GM23248 (cell line): ENCODE data around the gene KIF25. TPM values are rescaled to one million over a fixed set of nuclear protein-coding genes. Genes with fewer than 3 reads are reported as not detected.
"Not testable (repeated sequence)": the region's sequence is repeated elsewhere in the genome, so short reads cannot be mapped to it uniquely, and the experiment has no call there.

Source experiments
- DNase-seq: peaks from one replicate; pipeline ENCODE4 v3.0.0-alpha.2; 2015
- H2AFZ ChIP-seq: fragments of 200-600 bp; sonication (generic); 2 replicates; pipeline ENCODE4 v1.6.1; 2016; ENCODE audit warnings: antibody characterized with exemption
- H3F3A ChIP-seq: fragments of 200-600 bp; sonication (generic); 2 replicates; pipeline ENCODE4 v1.6.1; 2016; ENCODE audit warnings: mild to moderate bottlenecking, antibody characterized with exemption, mixed run types; ENCODE audit not compliant: insufficient read depth
- H3K27ac ChIP-seq: fragments of 200-600 bp; sonication (generic); 2 replicates; pipeline ENCODE4 v1.5.1; 2016; ENCODE audit warnings: mild to moderate bottlenecking
- H3K27me3 ChIP-seq: fragments of 200-600 bp; sonication (generic); replicated peaks from 2 replicates; pipeline ENCODE4 v1.6.1; 2016; ENCODE audit warnings: mild to moderate bottlenecking; ENCODE audit not compliant: insufficient read depth
- H3K36me3 ChIP-seq: fragments of 200-600 bp; sonication (generic); 2 replicates; pipeline ENCODE4 v1.6.1; 2016; ENCODE audit warnings: low read depth, mild to moderate bottlenecking
- H3K4me1 ChIP-seq: fragments of 200-600 bp; sonication (generic); 2 replicates; pipeline ENCODE4 v1.6.1; 2016; ENCODE audit warnings: mild to moderate bottlenecking; ENCODE audit not compliant: insufficient read depth
- H3K4me2 ChIP-seq: fragments of 200-600 bp; sonication (generic); one replicate; pipeline ENCODE4 v1.6.1; 2016; ENCODE audit warnings: mild to moderate bottlenecking; ENCODE audit not compliant: unreplicated experiment
- H3K4me3 ChIP-seq: fragments of 200-600 bp; sonication (generic); 2 replicates; pipeline ENCODE4 v1.5.1; 2016; ENCODE audit warnings: mild to moderate bottlenecking
- H3K79me2 ChIP-seq: fragments of 200-600 bp; sonication (generic); 2 replicates; pipeline ENCODE4 v1.6.1; 2016; ENCODE audit warnings: mild to moderate bottlenecking; ENCODE audit not compliant: insufficient read depth
- H3K9ac ChIP-seq: fragments of 200-600 bp; sonication (generic); 2 replicates; pipeline ENCODE4 v1.6.1; 2016; ENCODE audit warnings: mild to moderate bottlenecking
- H3K9me2 ChIP-seq: fragments of 200-600 bp; sonication (generic); 2 replicates; pipeline ENCODE4 v1.6.1; 2016; ENCODE audit warnings: mixed run types, mild to moderate bottlenecking, moderate library complexity; ENCODE audit not compliant: insufficient read depth
- H3K9me3 ChIP-seq: fragments of 200-600 bp; sonication (generic); one replicate; pipeline ENCODE4 v1.6.1; 2017; ENCODE audit warnings: low read depth
- H4K20me1 ChIP-seq: fragments of 200-600 bp; sonication (generic); 2 replicates; pipeline ENCODE4 v1.6.0; 2016; ENCODE audit not compliant: insufficient read depth
- EZH2 ChIP-seq: fragments of 200-600 bp; sonication (generic); IDR thresholded peaks from 2 replicates; pipeline ENCODE4 v1.6.1; 2018; ENCODE audit warnings: antibody characterized with exemption, mild to moderate bottlenecking; ENCODE audit not compliant: insufficient read depth, poor library complexity, severe bottlenecking
- EZH2phosphoT487 ChIP-seq: fragments of 200-600 bp; sonication (generic); IDR thresholded peaks from 2 replicates; pipeline ENCODE4 v1.6.1; 2018; ENCODE audit warnings: antibody characterized with exemption, moderate library complexity, mild to moderate bottlenecking, low read depth; ENCODE audit not compliant: insufficient read depth
- WGBS, 2 experiments: methylation state at CpG; one replicate each; pipeline ENCODE4 v1.1.6; 2015 to 2017; ENCODE audit warnings: low lambda C conversion rate in 2 of 2, low coverage in 1 of 2; ENCODE audit errors: missing lambda C conversion rate in 2 of 2; 5-methylcytosine and 5-hydroxymethylcytosine counted together
- in situ Hi-C: fragments of 300-500 bp; cut with MboI; formaldehyde crosslinking; loops from 2 replicates; pipeline ENCODE4 v1.15.0; 2020
- polyA plus RNA-seq: library from polyadenylated mRNA; unstranded; fragments of >200 nt; fragmentation: Nextera tagmentation; extraction: Ambion mirVana; gene quantifications from 2 replicates; pipeline ENCODE4 v1.2.1, GENCODE V29; 2016
- total RNA-seq: library from RNA; depleted of rRNA; stranded (reverse); fragments of >200 nt; shearing (Covaris generic); gene quantifications from 2 replicates; pipeline ENCODE4 v1.2.3, GENCODE V29; 2014

Gene KIF25
- total and polyA plus RNA-seq, 2 experiments from 2014 or later: not detected

- H3K4me3 ChIP-seq: no peak overlapping the region
- no peaks in the 10 kb centered on the region for H3K4me1 ChIP-seq
- no peaks in the 10 kb centered on the region for H4K20me1 ChIP-seq
- no peak overlapping the region for H3K4me2 ChIP-seq
- H3K27me3 ChIP-seq: 0 out of 2 replicates have a peak, but pooled peaks cover 12% of the 10 kb centered on the region
- no peak overlapping the region for H3K27ac ChIP-seq
- in situ Hi-C loops: no loop called here
- no peaks in the 10 kb centered on the region for H3F3A ChIP-seq
- H3K9me3 ChIP-seq: no peaks in the 10 kb centered on the region
- no peak overlapping the region for H2AFZ ChIP-seq
- no peaks in the 10 kb centered on the region for H3K36me3 ChIP-seq
- DNase-seq: no peak
- no peaks in the 10 kb centered on the region for H3K9me2 ChIP-seq
- no peak overlapping the region for H3K9ac ChIP-seq
- WGBS, 2 experiments: 70 to 73% methylated on average over 13 of the region's 13 CpGs
- TF ChIP-seq EZH2 (no peak), EZH2phosphoT487 (no peak)
- no peaks in the 10 kb centered on the region for H3K79me2 ChIP-seq
Observed at GRCh38 chr6:168073937-168074730, 76.7 kb downstream of the KIF25 start.

GRCh38 chr6:168075216-168075615 is 77.7 kb downstream of the KIF25 start:
- Histone ChIP-seq H3K79me2 (no peaks in the 10 kb centered on the region), H3K4me1 (no peaks in the 10 kb centered on the region), H2AFZ (no peak overlapping the region), H3K4me2 (no peak overlapping the region), H3K9me3 (no peaks in the 10 kb centered on the region), H4K20me1 (no peaks in the 10 kb centered on the region), H3K27me3 (0 out of 2 replicates have a peak, but pooled peaks cover 6% of the 10 kb centered on the region), H3F3A (no peaks in the 10 kb centered on the region), H3K4me3 (no peak overlapping the region), H3K36me3 (no peaks in the 10 kb centered on the region), H3K9ac (no peak overlapping the region), H3K27ac (no peak overlapping the region), H3K9me2 (no peaks in the 10 kb centered on the region)
- no peak for DNase-seq
- WGBS, 2 experiments: 64 to 67% methylated on average over 13 of the region's 13 CpGs
- TF ChIP-seq EZH2phosphoT487 (no peak), EZH2 (no peak)
- in situ Hi-C loops: no loop called here

GRCh38 chr6:168075787-168076202 is 78.3 kb downstream of the KIF25 start:
- no peak overlapping the region for H3K4me3 ChIP-seq
- in situ Hi-C loops: no loop called here
- 0 out of 2 replicates have a peak, but pooled peaks cover 5% of the 10 kb centered on the region for H3K27me3 ChIP-seq
- H4K20me1 ChIP-seq: no peaks in the 10 kb centered on the region
- no peaks in the 10 kb centered on the region for H3K9me2 ChIP-seq
- DNase-seq: no peak
- H3K9me3 ChIP-seq: no peaks in the 10 kb centered on the region
- H3K4me1 ChIP-seq: no peaks in the 10 kb centered on the region
- H3K79me2 ChIP-seq: no peaks in the 10 kb centered on the region
- H3K36me3 ChIP-seq: no peaks in the 10 kb centered on the region
- H3K4me2 ChIP-seq: no peak overlapping the region
- no peak overlapping the region for H2AFZ ChIP-seq
- no peak overlapping the region for H3K9ac ChIP-seq
- TF ChIP-seq EZH2: no peak
- TF ChIP-seq EZH2phosphoT487: no peak
- 87 to 89% methylated on average over 34 of the region's 34 CpGs for WGBS, 2 experiments
- H3F3A ChIP-seq: no peaks in the 10 kb centered on the region
- H3K27ac ChIP-seq: no peak overlapping the region

GRCh38 chr6:168077401-168077800 is 79.9 kb downstream of the KIF25 start:
- DNase-seq, H3K9me2 ChIP-seq, H3K4me1 ChIP-seq, in situ Hi-C loops, H3K9me3 ChIP-seq, H3K27me3 ChIP-seq, H4K20me1 ChIP-seq, H3K36me3 ChIP-seq, H2AFZ ChIP-seq, H3K79me2 ChIP-seq, H3F3A ChIP-seq, H3K27ac ChIP-seq, H3K4me3 ChIP-seq, H3K4me2 ChIP-seq, H3K9ac ChIP-seq: not testable (repeated sequence)
- WGBS, 2 experiments: 71 to 80% methylated on average over 5 to 7 of the region's 7 CpGs
